Testis (tissue), 3 donors: ENCODE results near the gene SYNE2. TPM values are rescaled to one million over a fixed set of nuclear protein-coding genes. Genes with fewer than 3 reads are reported as not detected.

Experiments used
- DNase-seq: peaks from one replicate; pipeline ENCODE4 v3.0.0-alpha.2; 2019
- H3K27ac ChIP-seq, 2 donors: fragments of 200-600 bp; sonication (generic); one replicate each; pipeline ENCODE4 v1.5.1; 2019
- H3K27me3 ChIP-seq: fragments of 200-600 bp; sonication (generic); one replicate; pipeline ENCODE4 v1.5.1; 2019
- H3K36me3 ChIP-seq: fragments of 200-600 bp; sonication (generic); one replicate; pipeline ENCODE4 v1.5.1; 2017; ENCODE audit warnings: low read depth; ENCODE audit errors: missing control alignments
- H3K4me1 ChIP-seq: fragments of 200-600 bp; sonication (generic); one replicate; pipeline ENCODE4 v1.5.1; 2019
- H3K4me3 ChIP-seq, 2 donors: fragments of 200-600 bp; sonication (generic); one replicate each; pipeline ENCODE4 v1.5.1; 2017 to 2019
- H3K9me3 ChIP-seq: fragments of 200-600 bp; sonication (generic); one replicate; pipeline ENCODE4 v1.5.1; 2017
- POLR2A ChIP-seq: fragments of 450-650 bp; IDR thresholded peaks from one replicate; pipeline ENCODE4 v1.6.1; 2017; ENCODE audit warnings: antibody characterized with exemption, mild to moderate bottlenecking, moderate library complexity
- WGBS, 2 donors: methylation state at CpG; one replicate each; pipeline ENCODE4 v1.1.5; 2018; 5-methylcytosine and 5-hydroxymethylcytosine counted together
- intact Hi-C: fragments of 100-400 bp; cut with DNase I; formaldehyde crosslinking; loops from one replicate; pipeline ENCODE4 v1.15.1; 2023; ENCODE audit warnings: low total_unique reads
- polyA plus RNA-seq: library from polyadenylated mRNA; stranded (reverse); fragments of 350-450 nt; fragmentation: Illumina TruSeq; extraction: RNeasy Lipid Tissue Mini Kit (QIAGEN cat#74804); gene quantifications from one replicate; pipeline ENCODE4 v1.2.3, GENCODE V29; 2014; ENCODE audit warnings: low read depth, low replicate concordance; ENCODE audit not compliant: insufficient read depth
- total RNA-seq, 2 donors: library from RNA; depleted of rRNA; stranded (reverse); fragments of >200 nt; gene quantifications; one replicate each; pipeline ENCODE4 v1.2.3, GENCODE V29; 2016
- TF ChIP-seq, protein P1 (sequence below), 3 experiments: fragments of 450-650 bp in 2 of 3; fragments of 200-600 bp in 1 of 3; sonication (generic) in 1 of 3; IDR thresholded peaks; one replicate each; pipeline ENCODE4 v1.5.1; 2016 to 2019; ENCODE audit warnings: antibody characterized with exemption in 3 of 3, mild to moderate bottlenecking in 2 of 3, moderate library complexity in 1 of 3

Gene SYNE2
- total and polyA plus RNA-seq, 3 donors from 2014 or later: 74.6 to 519 (median 511) TPM

DNA sequence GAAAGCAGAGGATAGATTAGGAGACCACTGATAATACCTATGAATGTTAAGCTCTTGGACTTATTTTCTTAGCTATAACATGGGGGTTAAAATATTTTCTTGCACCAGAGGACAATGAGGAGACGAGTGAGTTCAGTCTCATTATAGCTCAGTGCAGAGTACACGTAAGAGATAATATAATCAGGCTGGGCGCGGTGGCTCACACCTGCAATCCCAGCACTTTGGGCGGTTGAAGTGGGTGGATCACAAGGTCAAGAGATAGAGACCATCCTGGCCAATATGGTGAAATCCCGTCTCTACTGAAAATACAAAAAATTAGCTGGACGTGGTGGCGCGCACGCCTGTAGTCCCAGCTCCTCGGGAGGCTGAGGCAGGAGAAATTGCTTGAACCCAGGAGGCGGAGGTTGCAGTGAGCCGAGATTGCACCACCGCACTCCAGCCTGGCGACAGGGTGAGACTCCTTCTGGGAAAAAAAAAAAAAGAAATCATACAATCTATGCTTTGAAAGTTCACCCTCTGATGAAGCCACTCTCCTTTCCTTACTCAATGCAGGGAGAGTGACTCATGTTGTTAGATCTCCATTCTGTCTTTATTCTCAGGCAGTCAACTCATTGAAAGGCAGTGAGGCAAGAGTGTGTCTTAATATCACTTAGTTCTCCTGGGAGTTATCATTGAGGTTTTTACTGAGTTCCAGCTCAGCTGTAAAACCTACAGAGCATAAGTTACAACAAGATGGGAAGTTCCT lies 134.2 kb downstream of the SYNE2 start:
- Histone ChIP-seq H3K27ac (no peak overlapping the region), H3K27me3 (no peaks in the 10 kb centered on the region), H3K4me3 (no peak overlapping the region), H3K4me1 (no peaks in the 10 kb centered on the region), H3K9me3 (no peaks in the 10 kb centered on the region), H3K36me3 (no peaks in the 10 kb centered on the region)
- DNase-seq: no peak
- intact Hi-C loops: no loop called here
- 87 to 94% methylated on average over 15 of the region's 15 CpGs for WGBS, 2 donors
- TF ChIP-seq, protein P1, sequence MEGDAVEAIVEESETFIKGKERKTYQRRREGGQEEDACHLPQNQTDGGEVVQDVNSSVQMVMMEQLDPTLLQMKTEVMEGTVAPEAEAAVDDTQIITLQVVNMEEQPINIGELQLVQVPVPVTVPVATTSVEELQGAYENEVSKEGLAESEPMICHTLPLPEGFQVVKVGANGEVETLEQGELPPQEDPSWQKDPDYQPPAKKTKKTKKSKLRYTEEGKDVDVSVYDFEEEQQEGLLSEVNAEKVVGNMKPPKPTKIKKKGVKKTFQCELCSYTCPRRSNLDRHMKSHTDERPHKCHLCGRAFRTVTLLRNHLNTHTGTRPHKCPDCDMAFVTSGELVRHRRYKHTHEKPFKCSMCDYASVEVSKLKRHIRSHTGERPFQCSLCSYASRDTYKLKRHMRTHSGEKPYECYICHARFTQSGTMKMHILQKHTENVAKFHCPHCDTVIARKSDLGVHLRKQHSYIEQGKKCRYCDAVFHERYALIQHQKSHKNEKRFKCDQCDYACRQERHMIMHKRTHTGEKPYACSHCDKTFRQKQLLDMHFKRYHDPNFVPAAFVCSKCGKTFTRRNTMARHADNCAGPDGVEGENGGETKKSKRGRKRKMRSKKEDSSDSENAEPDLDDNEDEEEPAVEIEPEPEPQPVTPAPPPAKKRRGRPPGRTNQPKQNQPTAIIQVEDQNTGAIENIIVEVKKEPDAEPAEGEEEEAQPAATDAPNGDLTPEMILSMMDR (IDR thresholded peaks at IDR 0.05): no peak
- TF ChIP-seq POLR2A: no peak

DNA sequence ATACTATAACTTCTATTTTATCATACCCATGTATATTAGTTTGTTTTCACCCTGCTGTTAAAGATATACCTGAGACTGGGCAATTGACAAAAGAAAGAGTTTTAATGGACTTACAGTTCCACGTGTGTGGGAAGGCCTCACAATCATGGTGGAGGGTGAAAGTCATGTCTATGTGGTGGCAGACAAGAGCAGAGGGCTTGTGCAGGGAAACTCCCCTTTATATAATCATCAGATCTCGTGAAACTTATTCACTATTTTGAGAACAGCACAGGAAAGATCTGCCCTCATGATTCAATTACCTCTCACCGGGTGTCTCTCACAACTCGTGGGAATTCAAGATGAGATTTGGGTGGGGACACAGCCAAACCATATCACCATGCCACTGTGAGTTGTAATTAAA lies 135.8 kb downstream of the SYNE2 start:
- H3K9me3 ChIP-seq: no peaks in the 10 kb centered on the region
- no peaks in the 10 kb centered on the region for H3K36me3 ChIP-seq
- no peaks in the 10 kb centered on the region for H3K27me3 ChIP-seq
- TF ChIP-seq POLR2A: no peak
- intact Hi-C loops: no loop called here
- H3K4me1 ChIP-seq: no peaks in the 10 kb centered on the region
- WGBS, 2 donors: 87 to 90% methylated on average over 4 of the region's 4 CpGs
- no peak overlapping the region for H3K4me3 ChIP-seq
- no peak for DNase-seq
- H3K27ac ChIP-seq: no peak overlapping the region

DNA sequence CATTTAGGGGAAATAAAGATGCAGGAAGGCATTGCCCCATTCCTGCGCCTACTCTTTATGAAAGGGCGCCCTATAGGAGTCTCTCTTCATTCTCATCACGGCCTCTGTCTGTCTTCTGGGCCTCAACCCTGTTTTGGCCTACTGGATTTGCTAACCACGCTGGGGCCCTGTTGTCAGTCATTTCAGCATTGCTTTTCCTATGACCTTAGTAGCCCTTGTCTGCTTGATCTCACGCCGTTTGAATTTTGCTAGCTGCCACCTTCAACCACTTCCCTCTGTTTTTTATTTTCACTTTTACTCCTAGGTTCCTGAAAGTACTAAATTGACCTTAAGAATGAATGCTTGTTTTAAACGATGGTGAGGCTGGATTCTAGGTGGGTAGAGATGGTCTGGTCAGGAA lies 139.0 kb downstream of the SYNE2 start:
- H3K4me1 ChIP-seq: no peaks in the 10 kb centered on the region
- H3K27me3 ChIP-seq: no peaks in the 10 kb centered on the region
- DNase-seq: no peak
- intact Hi-C loops: no loop called here
- H3K27ac ChIP-seq: no peak overlapping the region
- H3K36me3 ChIP-seq: no peaks in the 10 kb centered on the region
- H3K4me3 ChIP-seq: no peak overlapping the region
- 83 to 89% methylated on average over 7 of the region's 7 CpGs for WGBS, 2 donors
- TF ChIP-seq, protein P1 (IDR thresholded peaks at IDR 0.05): no peak
- TF ChIP-seq POLR2A: no peak
- H3K9me3 ChIP-seq: no peaks in the 10 kb centered on the region

DNA sequence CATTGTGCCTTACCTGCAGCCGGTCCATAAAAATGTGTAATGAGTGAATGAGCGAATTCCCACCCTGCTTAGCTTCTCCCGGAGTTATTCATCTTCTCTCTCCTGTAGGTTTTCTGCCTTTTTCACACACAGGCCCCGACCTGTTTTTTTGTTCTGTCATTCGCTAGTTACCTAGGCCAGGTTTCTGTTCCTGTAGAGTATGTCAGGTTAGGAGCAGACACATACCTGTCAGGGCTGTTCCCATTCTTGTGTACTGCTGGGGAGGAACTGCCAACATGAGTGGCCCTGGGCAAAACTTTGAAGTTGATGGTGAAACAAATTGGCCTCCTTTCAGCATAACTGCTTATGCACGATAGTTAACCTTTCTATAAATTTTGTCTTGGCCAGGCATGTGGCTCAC lies 140.1 kb downstream of the SYNE2 start:
- Histone ChIP-seq H3K4me3 (no peak overlapping the region), H3K36me3 (no peaks in the 10 kb centered on the region), H3K4me1 (no peaks in the 10 kb centered on the region), H3K9me3 (no peaks in the 10 kb centered on the region), H3K27ac (no peak overlapping the region), H3K27me3 (no peaks in the 10 kb centered on the region)
- intact Hi-C loops: no loop called here
- no peak for DNase-seq
- 88 to 90% methylated on average over 6 of the region's 6 CpGs for WGBS, 2 donors
- TF ChIP-seq, protein P1 (IDR thresholded peaks at IDR 0.05): no peak
- TF ChIP-seq POLR2A: no peak

DNA sequence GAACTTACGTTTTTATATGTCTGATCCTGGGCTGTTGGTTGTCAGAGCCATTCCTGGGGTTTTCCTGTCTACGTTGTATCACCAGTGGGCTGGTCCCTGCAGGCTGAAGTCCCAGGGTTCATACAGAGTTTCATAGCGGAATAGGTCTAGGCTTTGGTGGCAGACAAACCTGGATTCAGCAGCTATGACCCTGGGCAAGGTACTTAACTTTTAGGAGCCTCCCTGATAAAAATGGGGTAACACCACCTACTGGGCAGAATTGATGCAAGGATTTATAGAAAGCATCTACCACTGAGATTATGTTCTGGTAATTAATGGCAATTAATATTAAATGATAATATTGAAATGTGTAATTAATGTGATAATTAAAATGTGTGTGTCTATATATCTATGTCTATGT lies 141.2 kb downstream of the SYNE2 start:
- no peak overlapping the region for H3K4me3 ChIP-seq
- DNase-seq: no peak
- TF ChIP-seq, protein P1 (IDR thresholded peaks at IDR 0.05): peak in 1 of 3 experiments; percentile 27
- no peak for TF ChIP-seq POLR2A
- H3K36me3 ChIP-seq: no peaks in the 10 kb centered on the region
- H3K9me3 ChIP-seq: no peaks in the 10 kb centered on the region
- H3K4me1 ChIP-seq: no peaks in the 10 kb centered on the region
- 83 to 87% methylated on average over 3 of the region's 3 CpGs for WGBS, 2 donors
- intact Hi-C loops: no loop called here
- no peaks in the 10 kb centered on the region for H3K27me3 ChIP-seq
- no peak overlapping the region for H3K27ac ChIP-seq
